Peyer's patch (tissue), 4 donors: ENCODE measurements around the gene AQP6.

ENCODE experiments used
- CTCF ChIP-seq, 6 experiments: fragments of 450-650 bp in 4 of 6; fragments of 200-600 bp in 2 of 6; sonication (generic) in 1 of 6; IDR thresholded peaks; one replicate each; pipeline ENCODE4 v1.5.1; 2017 to 2019; ENCODE audit warnings: antibody characterized with exemption in 6 of 6, mild to moderate bottlenecking in 3 of 6, moderate library complexity in 1 of 6
- POLR2A ChIP-seq, 2 donors: fragments of 450-650 bp; IDR thresholded peaks; one replicate each; pipeline ENCODE4 v1.5.1; 2017; ENCODE audit warnings: antibody characterized with exemption in 2 of 2, mild to moderate bottlenecking in 2 of 2, moderate library complexity in 2 of 2

- TF ChIP-seq CTCF (IDR thresholded peaks at IDR 0.05): no peak
- no peak for TF ChIP-seq POLR2A (IDR thresholded peaks at IDR 0.05)
These were observed 26.2 kb upstream of the AQP6 start for GRCh38 chr12:49946497-49946896.
